A549 treated with CpdA at 1 μM for 4 hours (cell line): ENCODE results near the gene GNA12. TPM values are rescaled to one million over a fixed set of nuclear protein-coding genes. Genes with fewer than 3 reads are reported as not detected.

Source experiments
- total RNA-seq: library from RNA; stranded (reverse); fragments of 200-300 nt; extraction: Qiagen RNA extraction; gene quantifications from 5 replicates; pipeline ENCODE4 v1.2.3, GENCODE V29; 2022; ENCODE audit warnings: low read depth

The GNA12 gene, protein sequence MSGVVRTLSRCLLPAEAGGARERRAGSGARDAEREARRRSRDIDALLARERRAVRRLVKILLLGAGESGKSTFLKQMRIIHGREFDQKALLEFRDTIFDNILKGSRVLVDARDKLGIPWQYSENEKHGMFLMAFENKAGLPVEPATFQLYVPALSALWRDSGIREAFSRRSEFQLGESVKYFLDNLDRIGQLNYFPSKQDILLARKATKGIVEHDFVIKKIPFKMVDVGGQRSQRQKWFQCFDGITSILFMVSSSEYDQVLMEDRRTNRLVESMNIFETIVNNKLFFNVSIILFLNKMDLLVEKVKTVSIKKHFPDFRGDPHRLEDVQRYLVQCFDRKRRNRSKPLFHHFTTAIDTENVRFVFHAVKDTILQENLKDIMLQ
- 40.6 to 50.0 TPM (median 47.0 TPM) in 5 replicates for total RNA-seq

DNA sequence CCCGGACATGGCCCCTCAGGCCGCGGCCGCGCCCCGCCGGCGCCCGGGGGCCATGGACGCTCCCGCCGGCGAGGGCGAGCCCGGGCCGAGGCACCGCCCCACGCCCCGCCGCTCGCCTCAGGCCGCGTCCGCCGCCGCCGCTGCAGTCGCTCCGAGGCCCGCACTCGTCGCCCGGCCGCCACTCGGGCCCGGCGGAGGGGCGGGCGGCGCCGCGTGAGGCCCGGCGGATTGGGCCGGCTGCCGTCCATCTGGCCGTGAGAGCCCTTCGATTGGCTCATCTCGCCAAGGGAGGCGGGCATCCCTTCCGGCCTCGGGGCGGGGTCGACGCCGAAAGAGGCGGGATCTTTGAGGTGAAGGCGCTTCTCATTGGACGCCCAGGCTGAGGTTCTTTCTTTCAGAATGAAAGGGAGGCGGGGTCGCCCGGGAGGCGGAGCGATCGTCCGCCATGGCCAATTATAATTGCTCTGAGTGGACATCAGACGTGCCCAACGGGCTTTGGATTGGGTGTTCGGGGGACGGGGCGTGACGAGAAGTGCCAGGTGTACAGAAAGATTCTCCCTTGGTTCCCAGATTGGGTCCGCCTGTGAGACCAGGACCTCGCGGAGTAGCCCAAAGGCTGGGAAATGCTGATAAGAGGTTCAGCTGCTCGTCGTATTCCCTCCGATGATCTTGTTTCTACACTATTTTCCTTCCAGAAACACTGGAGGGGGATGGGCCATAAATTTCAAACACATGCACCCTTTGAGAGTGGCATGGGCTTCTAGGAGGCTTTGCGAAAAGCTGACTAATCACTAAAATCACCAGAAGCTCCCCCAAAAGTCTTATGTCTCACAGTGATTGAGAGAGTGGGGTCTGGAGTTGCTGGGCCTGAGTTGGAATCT lies at the start of gene GNA12:
Gene GNA12, minus strand, starts transcription at position 156 of the 881 bp plus-strand sequence. Its CDS starts 147 bp downstream, at position 9.

DNA sequence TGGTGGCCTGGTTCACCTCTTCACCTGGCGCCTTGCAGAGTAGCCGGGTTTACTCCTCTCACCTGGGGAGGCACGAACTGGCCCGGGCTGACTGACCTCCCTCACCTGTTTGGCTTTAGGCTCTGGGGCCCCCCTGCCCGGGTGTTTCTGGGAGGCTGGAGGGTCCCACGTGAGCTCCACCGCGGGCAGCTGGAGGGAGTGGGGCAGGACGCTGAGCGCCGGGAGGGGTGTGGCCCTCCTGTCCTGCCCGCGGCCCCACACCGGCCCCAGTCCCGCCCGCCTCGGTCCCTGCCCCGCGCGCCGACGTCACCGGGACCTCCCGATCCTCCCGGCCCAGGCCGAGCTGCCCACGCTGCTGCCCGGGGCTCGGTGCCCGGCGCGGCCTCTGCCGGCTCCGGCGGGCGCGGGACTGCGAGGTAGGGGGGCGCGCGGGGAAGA lies 156.2 kb downstream of the GNA12 start, which contains the start of gene AMZ1:
Gene AMZ1, plus strand, starts transcription at position 322 of the 438 bp plus-strand sequence. CDS start 12,250 bp downstream, outside the sequence.

Other genes starting within 250 kb of the GNA12 start
- 46.2 to 65.0 TPM (median 56.5 TPM) in 5 replicates for gene TTYH3, start 212.3 kb downstream of the GNA12 start, total RNA-seq
- gene AMZ1, start 156.1 kb downstream of the GNA12 start, total RNA-seq: 0.05 TPM in 1 of 5 replicates, not detected in the others
- gene CARD11, start 199.6 kb upstream of the GNA12 start, total RNA-seq: 1.1 to 2.1 TPM (median 1.4 TPM) in 5 replicates